ENCODE data around the gene HP1BP3.
A peak's percentile ranks its signal among the peaks of the same experiment; 100 is the strongest.

Gene HP1BP3

GRCh38 chr1:20770314-20771087 lies 16.6 kb downstream of the HP1BP3 start:
- DNase-seq: no peak

DNA sequence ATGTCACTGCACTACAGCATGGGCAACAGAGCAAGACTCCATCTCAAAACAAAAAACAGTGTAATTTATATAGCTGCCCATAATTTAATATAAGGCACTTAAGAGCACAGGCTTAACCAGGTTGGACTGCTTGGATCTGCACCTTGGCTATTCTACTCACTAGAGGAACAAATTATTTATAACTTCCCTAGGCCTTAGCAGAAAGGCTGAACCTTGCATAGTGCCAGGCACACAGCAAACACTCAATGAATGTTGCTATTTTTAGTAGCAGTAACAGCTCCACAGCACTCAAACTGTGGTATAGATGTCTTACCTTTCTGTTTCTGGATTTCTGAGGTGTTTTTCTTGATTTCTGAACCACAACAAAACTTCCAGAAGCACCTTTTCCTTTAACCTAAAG lies 19.8 kb downstream of the HP1BP3 start:
- no peak for DNase-seq

DNA sequence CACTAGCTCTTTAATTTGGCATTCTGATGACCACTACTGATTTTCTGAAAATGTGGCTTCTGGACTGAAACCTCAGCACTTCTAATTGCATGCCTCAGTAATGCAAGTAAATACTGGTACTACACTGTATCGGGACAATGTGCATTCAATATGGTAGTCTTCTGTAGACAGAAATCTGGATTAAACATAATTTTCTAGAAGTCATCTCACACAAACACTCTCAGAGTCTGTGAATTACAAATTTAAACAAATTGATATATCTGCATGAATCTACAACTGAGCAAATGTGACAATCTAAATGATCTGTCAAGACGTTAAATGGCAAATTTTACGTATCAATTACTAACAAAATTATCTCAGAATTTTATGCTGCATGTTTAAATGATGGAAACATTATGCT lies 23.7 kb downstream of the HP1BP3 start:
- no peak for DNase-seq

GRCh38 chr1:20760322-20760721 lies 26.8 kb downstream of the HP1BP3 start:
- no peak for DNase-seq

GRCh38 chr1:20753589-20753988 lies 33.5 kb downstream of the HP1BP3 start:
- DNase-seq: no peak

- no peak for DNase-seq
Measured at GRCh38 chr1:20751462-20751990, 35.6 kb downstream of the HP1BP3 start.

- DNase-seq: no peak
Measured at GRCh38 chr1:20742671-20743070, 44.4 kb downstream of the HP1BP3 start.

DNA sequence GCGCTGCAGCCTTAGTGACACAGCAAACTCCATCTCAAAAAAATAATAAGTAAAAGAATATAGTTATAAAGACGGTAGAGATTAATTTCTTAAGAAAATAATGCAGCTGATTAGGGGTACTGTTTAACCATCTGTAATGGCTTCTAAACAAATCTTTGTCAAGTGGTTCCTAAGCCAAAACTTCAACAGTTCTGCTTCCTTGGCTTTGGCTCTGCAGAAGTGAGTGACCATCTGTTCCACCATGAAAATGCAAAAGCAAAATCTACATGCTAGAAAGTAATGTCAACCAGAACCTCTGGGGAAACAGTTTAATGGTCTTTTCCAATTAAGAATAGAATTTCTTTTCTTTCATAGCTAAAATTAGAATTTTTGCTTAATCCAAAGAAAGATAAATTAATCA lies 46.3 kb downstream of the HP1BP3 start:
- no peak for DNase-seq

- no peak for DNase-seq
Measured at GRCh38 chr1:20739225-20739624, 47.9 kb downstream of the HP1BP3 start.

DNA sequence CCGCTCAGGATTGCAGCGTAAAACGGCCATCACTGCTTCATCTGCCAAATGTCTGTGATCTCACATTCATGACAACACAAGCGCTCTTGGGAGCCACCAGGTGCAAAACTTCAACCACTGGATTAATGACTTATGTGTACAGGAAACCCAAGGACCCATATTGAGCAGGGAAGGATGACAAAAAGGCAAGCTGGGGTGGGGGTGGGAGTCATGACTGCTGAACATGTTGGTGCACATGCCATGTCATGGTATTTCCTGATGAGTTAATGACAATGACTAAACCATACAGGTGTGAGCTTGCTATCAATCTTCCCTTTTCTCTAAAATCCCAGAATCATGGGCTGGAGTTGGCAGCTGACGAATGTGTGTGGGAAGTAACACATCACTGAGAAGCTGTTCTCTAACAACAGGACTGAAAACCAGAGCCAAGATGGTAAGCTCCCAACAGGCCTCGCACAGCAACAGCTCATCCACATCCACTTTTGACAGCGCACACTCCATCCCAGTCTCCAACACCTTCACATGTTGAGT lies 51.5 kb downstream of the HP1BP3 start:
- DNase-seq: no peak

DNA sequence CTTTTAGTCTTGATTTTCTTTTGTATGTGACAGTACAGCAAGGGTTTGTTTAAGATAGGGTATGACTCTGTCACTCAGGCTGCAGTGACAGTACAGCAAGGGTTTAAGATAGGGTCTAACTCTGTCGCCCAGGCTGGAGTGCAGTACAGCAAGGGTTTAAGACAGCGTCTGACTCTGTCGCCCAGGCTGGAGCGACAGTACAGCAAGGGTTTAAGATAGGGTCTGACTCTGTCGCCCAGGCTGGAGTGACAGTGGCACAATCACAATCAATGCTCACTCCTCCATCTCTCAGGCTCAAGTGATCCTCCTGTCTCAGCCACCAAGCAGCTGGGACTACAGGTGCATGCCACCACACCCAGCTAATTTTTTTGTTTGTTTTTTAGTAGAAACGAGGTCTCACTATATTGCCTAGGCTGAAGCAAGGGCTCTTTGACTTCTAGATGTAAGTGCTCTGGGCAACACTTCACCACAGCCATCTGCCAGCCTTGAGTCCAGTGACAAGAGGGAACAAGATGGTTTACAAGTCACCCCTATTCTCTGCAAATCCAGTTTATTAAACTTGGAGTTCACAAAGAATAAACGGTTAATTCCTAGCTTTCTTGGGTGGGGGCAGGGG lies 53.6 kb downstream of the HP1BP3 start:
- DNase-seq: peak; percentile 58

- peak; percentile 97 for DNase-seq
Measured at GRCh38 chr1:20732588-20733359, 54.3 kb downstream of the HP1BP3 start, which contains the start of gene SH2D5. SH2D5 (minus strand) TSS chr1:20732703; CDS start chr1:20728044, 4,659 bp downstream.

DNA sequence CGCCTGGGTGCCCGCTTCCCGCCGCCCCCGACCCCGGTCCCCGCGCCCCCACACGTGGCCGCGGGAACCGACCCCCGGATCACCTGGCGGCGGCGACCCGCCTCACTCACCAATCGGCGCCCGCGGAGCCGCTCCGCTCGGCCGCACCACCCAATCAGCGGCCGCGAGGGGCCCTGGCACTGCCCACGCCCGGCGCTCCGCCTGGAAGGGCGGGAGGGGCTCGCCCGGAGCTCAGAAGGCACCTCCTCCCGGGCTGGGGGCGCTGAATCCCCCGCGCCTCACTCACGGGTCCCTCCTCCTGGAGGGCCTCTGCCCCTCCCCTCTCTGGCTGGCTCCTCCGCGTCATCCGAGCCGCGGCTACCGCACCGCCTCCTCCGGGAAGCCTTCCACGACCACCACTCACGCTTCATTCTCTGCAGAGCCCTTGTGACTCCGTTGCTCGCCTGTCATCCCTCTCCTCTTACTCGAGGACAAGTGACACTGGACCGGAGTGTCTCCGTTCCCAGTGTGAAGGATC lies 55.0 kb downstream of the HP1BP3 start:
- peak; percentile 70 for DNase-seq

DNA sequence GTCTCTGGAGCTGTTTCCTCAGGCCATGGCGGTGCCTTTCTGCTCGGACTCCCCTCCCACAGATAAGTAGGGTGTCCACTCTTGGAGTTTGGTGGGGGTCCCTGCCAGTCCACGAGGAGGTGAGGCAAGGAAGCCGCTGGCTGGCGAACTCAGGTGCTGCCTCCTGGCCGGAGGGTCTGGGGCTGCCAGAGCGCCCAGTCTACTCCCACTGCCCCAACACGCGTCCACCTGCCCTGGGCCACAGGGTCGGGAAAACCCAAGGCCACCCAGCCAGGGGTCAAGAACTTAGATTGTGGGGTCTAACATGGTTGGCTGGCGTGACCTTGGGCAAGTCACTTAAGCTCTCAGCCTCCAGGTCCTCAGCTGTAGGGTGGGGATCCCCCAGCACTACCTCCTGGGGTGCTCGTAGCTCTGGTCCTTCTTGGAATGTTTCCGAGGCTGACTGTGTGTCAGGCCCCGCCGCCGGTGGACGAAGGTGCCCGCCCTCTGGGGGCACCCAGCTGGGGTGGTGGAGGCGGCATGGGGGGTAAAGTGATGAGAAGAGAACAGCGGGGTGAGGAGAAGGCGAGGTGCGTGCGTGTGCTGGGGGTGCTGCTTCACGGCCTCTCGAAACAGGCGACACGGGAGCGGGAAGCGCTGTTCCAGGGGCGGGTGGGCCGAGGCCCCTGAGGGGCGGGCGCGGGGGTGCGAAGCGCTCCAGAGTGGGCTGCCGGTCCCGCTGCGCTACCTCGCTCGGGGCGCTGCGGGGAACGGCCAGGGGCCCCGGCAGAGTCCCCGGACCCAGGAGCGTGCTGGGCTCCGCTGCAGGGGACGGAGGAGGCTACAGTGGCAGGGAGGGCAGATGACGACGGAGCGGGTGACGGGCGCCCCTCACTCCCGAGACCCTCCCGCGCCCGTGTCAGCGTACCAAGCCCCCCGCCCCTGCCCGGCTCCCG lies 55.8 kb downstream of the HP1BP3 start:
- no peak for DNase-seq

DNA sequence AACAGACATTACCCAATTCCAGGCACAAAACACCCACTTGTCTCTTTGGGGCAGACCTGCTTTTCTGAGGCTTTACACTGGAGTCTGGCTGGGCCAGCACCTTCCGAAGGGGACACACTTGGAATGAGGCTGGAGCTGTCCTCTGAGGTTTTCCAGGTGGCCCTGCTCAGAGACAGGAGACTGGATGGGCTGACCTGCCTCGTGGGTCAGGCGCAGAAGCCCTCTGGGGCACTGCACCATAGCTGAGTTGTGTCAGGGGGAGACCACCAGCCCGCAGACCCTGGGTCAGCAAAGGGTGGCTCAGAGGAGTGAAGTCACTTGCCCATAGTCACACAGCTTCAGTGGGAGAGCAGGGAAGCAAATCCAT lies 56.4 kb downstream of the HP1BP3 start:
- DNase-seq: no peak

GRCh38 chr1:20729990-20730689 lies 57.0 kb downstream of the HP1BP3 start:
- no peak for DNase-seq

DNA sequence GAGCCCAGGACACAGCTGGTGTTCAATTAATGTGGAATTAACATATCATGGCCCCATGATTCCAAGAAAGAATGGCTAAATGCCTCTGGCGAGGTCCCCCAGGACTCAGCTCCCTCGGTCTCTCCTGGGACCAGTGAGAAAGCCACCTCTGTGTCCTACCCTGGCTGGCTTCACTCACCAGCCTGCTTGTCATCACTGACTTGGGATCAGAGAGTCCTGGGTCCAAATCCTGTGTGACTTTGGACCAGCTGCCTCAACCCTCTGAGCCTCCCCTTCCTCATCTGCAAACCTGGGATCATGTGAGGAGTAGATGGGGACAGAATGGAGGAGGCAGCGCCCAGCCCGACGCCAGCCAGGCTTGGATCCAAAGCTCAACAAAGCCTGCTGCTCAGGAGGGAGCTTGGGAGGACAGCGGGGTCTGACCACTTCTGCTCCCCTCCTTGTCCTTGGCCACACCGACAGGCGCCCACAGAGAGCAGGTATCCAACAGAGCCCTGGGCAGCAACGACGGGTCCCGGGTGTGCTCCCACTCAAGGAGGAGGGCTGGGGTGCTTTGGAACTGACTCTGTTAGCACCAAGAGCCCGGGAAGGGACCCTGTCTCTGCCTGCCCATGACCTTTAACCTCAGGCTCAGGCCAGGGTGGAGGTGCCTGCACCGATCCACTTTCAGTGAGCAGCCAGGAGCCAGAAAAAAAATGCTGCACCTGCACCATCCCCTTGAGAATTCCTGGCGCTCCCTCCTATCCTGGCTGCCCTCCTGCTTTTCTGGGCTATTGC lies 57.8 kb downstream of the HP1BP3 start:
- DNase-seq: no peak

- DNase-seq: no peak
Measured at GRCh38 chr1:20728371-20729154, 58.5 kb downstream of the HP1BP3 start.

GRCh38 chr1:20727746-20728316 lies 59.3 kb downstream of the HP1BP3 start:
- DNase-seq: no peak
